Parathyroid adenoma (tissue), 2 donors: ENCODE measurements around the gene EEIG1.
A peak's percentile ranks its signal among the peaks of the same experiment; 100 is the strongest.

Experiments
- H2AFZ ChIP-seq: fragments of 300-600 bp; sonication (generic); one replicate; pipeline ENCODE4 v1.7.0; 2017; ENCODE audit warnings: antibody characterized with exemption, mild to moderate bottlenecking
- H3K27ac ChIP-seq: fragments of 300-600 bp; sonication (generic); one replicate; pipeline ENCODE4 v1.7.0; 2017
- H3K27me3 ChIP-seq: fragments of 300-600 bp; sonication (generic); one replicate; pipeline ENCODE4 v1.7.0; 2017; ENCODE audit warnings: low read length; ENCODE audit not compliant: control insufficient read depth, insufficient read depth
- H3K36me3 ChIP-seq: fragments of 300-600 bp; sonication (generic); one replicate; pipeline ENCODE4 v1.7.0; 2017; ENCODE audit warnings: low read length; ENCODE audit not compliant: control insufficient read depth, insufficient read depth
- H3K4me1 ChIP-seq: fragments of 300-600 bp; sonication (generic); one replicate; pipeline ENCODE4 v1.7.0; 2017; ENCODE audit warnings: control low read depth
- H3K4me2 ChIP-seq: fragments of 300-600 bp; sonication (generic); one replicate; pipeline ENCODE4 v1.7.0; 2017; ENCODE audit warnings: low read length
- H3K4me3 ChIP-seq: fragments of 300-600 bp; sonication (generic); one replicate; pipeline ENCODE4 v1.7.0; 2017; ENCODE audit warnings: low read depth, low read length
- H3K79me2 ChIP-seq: fragments of 300-600 bp; sonication (generic); one replicate; pipeline ENCODE4 v1.7.0; 2017; ENCODE audit warnings: control low read depth
- H3K9ac ChIP-seq: fragments of 300-600 bp; sonication (generic); one replicate; pipeline ENCODE4 v1.7.0; 2017; ENCODE audit warnings: mild to moderate bottlenecking
- H3K9me3 ChIP-seq: fragments of 300-600 bp; sonication (generic); one replicate; pipeline ENCODE4 v1.7.0; 2017; ENCODE audit warnings: low read length; ENCODE audit not compliant: control insufficient read depth
- TF ChIP-seq, protein P1 (sequence below): fragments of 300-600 bp; sonication (generic); IDR thresholded peaks from one replicate; pipeline ENCODE4 v1.7.0; 2017; ENCODE audit warnings: antibody characterized with exemption, mild to moderate bottlenecking
- donor health status: primary hyperparathyroidism.

The EEIG1 gene

DNA sequence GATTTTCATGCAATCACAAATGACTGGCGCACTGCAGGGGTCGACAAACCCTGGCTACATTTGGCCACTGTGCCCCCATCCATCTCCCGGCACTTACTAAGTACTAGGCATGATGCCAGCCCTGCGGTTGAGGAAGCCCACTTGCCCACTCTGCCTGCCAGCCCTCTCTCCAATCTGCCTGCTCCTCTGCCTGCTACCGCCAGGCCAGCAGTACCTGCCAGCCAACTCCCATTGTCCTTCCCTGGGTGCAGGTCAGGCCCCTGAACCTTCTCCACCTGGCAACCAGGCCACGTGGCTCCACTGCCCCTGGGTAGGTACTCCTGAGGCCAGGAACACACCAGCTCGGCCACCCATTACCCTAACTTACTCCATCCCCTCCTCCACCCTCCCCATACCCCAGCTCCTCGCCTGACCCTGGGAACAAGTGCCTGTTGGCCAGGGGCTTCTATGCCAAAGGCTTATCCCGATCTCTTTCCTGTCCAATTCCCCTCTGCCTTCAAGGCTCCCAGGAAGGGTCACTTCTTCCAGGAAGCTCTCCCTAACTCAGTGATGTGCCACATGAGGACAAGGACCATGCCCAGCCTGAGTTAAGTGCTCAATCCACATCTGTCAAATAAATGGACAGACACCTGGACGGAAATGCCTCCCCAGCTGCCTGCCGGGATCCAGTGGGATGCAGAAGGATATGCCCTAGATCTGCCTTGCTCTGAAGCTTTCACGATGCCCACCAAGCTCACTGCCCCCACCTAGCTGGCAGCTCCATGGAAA lies 6.6 kb downstream of the EEIG1 start:
- no peak overlapping the region for H3K4me3 ChIP-seq
- peaks cover 36% of the 10 kb centered on the region for H3K4me1 ChIP-seq
- TF ChIP-seq, protein P1, sequence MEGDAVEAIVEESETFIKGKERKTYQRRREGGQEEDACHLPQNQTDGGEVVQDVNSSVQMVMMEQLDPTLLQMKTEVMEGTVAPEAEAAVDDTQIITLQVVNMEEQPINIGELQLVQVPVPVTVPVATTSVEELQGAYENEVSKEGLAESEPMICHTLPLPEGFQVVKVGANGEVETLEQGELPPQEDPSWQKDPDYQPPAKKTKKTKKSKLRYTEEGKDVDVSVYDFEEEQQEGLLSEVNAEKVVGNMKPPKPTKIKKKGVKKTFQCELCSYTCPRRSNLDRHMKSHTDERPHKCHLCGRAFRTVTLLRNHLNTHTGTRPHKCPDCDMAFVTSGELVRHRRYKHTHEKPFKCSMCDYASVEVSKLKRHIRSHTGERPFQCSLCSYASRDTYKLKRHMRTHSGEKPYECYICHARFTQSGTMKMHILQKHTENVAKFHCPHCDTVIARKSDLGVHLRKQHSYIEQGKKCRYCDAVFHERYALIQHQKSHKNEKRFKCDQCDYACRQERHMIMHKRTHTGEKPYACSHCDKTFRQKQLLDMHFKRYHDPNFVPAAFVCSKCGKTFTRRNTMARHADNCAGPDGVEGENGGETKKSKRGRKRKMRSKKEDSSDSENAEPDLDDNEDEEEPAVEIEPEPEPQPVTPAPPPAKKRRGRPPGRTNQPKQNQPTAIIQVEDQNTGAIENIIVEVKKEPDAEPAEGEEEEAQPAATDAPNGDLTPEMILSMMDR = no peak
- H3K27ac ChIP-seq = peak overlapping the region; percentile 69
- no peak overlapping the region for H3K9ac ChIP-seq
- no peaks in the 10 kb centered on the region for H3K27me3 ChIP-seq
- H3K4me2 ChIP-seq = no peak overlapping the region
- H3K9me3 ChIP-seq = no peaks in the 10 kb centered on the region
- peaks cover 6% of the 10 kb centered on the region for H3K79me2 ChIP-seq
- no peaks in the 10 kb centered on the region for H3K36me3 ChIP-seq
- no peak overlapping the region for H2AFZ ChIP-seq

DNA sequence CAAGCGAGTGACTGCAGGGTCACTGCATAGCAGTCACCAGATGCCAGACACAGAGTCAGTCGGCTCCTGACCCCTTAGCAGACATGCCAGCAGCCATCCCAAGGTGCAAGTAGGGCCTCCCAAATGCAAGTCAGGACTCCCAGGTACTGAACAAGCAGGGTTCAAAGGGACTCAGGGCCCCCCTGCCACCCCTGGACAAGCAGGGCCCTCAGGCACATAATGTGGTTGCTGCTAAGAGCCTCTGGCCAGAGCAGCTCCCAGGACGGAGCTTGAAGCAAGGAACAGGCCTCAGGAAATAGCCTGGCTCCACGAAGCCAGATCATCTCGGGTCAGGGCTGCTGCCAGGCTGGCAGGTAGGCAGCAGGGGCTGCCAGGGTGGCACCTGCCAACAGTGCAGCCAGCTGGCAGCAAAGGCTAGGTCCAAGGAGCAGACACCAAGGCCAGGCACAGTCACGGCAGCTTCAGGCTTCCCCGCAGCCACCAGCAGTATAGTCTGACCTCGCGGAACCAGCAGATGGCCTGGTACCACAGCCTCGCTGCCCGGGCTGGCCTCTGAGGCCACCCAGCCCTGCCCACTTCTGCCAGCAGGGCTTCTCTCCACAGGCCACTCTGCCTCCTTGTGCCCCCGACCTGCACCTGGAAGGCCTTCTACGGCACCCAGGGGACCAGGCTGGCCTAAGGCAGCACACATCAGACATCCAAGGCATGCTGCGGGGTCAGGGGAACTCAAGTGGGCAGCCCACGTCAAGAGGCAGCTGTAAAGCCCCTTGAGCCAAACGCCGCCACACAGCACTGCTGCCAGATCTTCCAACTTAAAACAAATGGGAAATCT lies 7.4 kb downstream of the EEIG1 start:
- H3K27ac ChIP-seq = peak overlapping the region; percentile 69
- no peak overlapping the region for H2AFZ ChIP-seq
- H3K27me3 ChIP-seq = no peaks in the 10 kb centered on the region
- H3K79me2 ChIP-seq = peaks cover 10% of the 10 kb centered on the region
- H3K9me3 ChIP-seq = no peaks in the 10 kb centered on the region
- TF ChIP-seq, protein P1 = peak; percentile 4
- H3K4me2 ChIP-seq = no peak overlapping the region
- no peak overlapping the region for H3K9ac ChIP-seq
- H3K4me3 ChIP-seq = no peak overlapping the region
- no peaks in the 10 kb centered on the region for H3K36me3 ChIP-seq
- H3K4me1 ChIP-seq = peaks cover 40% of the 10 kb centered on the region

DNA sequence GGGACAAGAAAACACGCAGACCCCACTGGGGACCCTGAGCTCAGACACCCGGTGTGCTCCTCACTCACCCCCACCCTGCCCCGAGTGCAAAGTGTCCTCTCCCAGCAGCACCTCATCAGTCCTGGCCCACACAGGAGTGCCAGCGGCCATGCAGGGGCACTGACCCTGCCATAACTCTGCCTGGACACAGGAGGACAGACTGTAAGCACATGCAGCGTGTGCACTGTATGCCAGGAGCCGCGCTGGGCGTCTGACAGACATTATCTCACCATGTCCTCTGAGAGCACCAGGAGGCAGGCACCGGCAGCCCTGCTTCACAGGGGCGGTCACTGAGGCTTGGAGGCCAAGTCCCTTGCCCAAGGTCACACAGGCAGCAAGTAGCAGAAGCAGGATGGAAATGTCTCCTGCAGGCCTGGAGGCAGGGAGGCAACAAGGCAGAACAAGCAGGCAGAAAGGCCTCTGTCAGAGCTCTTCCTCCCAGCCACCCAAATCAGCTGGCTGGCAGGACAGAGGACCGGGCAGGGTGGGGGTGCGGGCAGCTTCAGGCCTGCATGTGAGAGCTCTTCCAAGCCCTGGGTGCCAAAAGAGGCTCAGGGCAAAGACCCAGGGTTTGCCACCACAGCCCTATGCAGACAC lies 8.4 kb downstream of the EEIG1 start:
- H3K27me3 ChIP-seq = no peaks in the 10 kb centered on the region
- no peak overlapping the region for H3K4me2 ChIP-seq
- H3K4me1 ChIP-seq = peaks cover 37% of the 10 kb centered on the region
- TF ChIP-seq, protein P1 = no peak
- H3K4me3 ChIP-seq = no peak overlapping the region
- H2AFZ ChIP-seq = no peak overlapping the region
- no peaks in the 10 kb centered on the region for H3K36me3 ChIP-seq
- H3K27ac ChIP-seq = peak overlapping the region; percentile 69
- H3K9ac ChIP-seq = no peak overlapping the region
- H3K9me3 ChIP-seq = no peaks in the 10 kb centered on the region
- H3K79me2 ChIP-seq = peaks cover 11% of the 10 kb centered on the region

DNA sequence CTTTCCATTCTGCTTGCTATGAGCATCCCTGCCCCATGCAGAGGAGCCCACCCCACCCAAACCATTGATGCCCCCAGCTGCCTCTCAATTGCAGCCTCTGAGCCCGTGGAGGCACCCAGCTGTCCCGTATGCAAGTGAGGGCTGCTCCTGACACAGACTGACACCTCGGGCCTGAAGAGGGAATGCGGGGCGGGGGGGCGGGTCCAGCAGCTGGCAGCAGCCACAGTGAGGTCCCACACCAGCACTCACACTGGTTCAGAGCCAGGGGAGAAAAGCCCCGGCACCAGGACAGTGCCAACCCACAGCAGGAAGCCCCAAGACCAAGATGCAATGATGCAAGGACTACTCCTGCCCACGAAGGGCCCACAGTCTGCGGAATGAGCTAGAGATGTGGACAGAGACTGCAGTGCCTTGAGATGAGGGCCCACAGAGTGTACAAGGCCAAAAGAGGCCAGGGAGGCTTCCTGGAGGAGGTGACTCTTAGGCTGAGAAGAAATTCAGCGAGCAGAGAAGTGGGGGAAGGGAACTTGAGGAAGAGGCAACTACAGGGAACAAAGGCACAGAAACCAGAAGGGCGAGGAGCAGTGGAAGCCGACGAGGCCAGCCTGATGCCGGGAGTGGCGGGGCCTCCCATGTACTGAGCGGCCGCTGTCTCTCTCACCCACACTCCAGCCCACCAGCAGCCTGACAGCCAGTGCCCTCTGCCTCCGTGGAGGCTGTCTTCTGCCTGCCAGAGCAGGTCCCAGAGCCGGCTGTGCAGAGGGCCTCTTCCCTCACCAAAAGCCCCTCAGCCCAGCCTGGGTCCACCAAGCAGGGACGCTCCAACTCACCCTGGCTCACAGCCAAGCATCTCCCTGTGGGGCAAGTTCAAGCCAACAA lies 9.2 kb downstream of the EEIG1 start:
- TF ChIP-seq, protein P1 = no peak
- Histone ChIP-seq H3K4me2 (no peak overlapping the region), H3K27ac (no peak overlapping the region), H3K4me3 (no peak overlapping the region), H2AFZ (no peak overlapping the region), H3K9ac (no peak overlapping the region), H3K79me2 (peaks cover 11% of the 10 kb centered on the region), H3K4me1 (peaks cover 37% of the 10 kb centered on the region), H3K36me3 (no peaks in the 10 kb centered on the region), H3K27me3 (no peaks in the 10 kb centered on the region), H3K9me3 (no peaks in the 10 kb centered on the region)
